IMR-90 (cell line): ENCODE data around the gene MALL.

Experiments
- BHLHE40 ChIP-seq: fragments of 150-350 bp; IDR thresholded peaks from 2 replicates; pipeline ENCODE4 v1.6.1; 2016; ENCODE audit warnings: mild to moderate bottlenecking, low read depth, low read length
- CEBPB ChIP-seq: IDR thresholded peaks from 2 replicates; pipeline ENCODE4 v1.6.1; 2012; ENCODE audit warnings: low read depth, low read length, improper control_type of control experiment
- CHD1 ChIP-seq: IDR thresholded peaks from 2 replicates; pipeline ENCODE4 v1.6.1; 2012; ENCODE audit warnings: low read depth, low read length, improper control_type of control experiment
- ELK1 ChIP-seq: fragments of 150-350 bp; IDR thresholded peaks from 2 replicates; pipeline ENCODE4 v1.6.1; 2016; ENCODE audit warnings: low read depth, mild to moderate bottlenecking, low read length, moderate library complexity, borderline replicate concordance
- FOS ChIP-seq: fragments of 150-350 bp; IDR thresholded peaks from 2 replicates; pipeline ENCODE4 v1.6.1; 2016; ENCODE audit warnings: low read depth, low read length
- MAZ ChIP-seq: IDR thresholded peaks from 2 replicates; pipeline ENCODE4 v1.6.1; 2012; ENCODE audit warnings: low read depth, mild to moderate bottlenecking, low read length, improper control_type of control experiment, moderate library complexity, borderline replicate concordance
- MXI1 ChIP-seq: IDR thresholded peaks from 2 replicates; pipeline ENCODE4 v1.6.1; 2012; ENCODE audit warnings: low read depth, mild to moderate bottlenecking, low read length, moderate library complexity, borderline replicate concordance
- POLR2A ChIP-seq: IDR thresholded peaks from 2 replicates; pipeline ENCODE4 v1.6.1; 2012; ENCODE audit warnings: mild to moderate bottlenecking, low read depth, low read length
- RAD21 ChIP-seq: IDR thresholded peaks from 2 replicates; pipeline ENCODE4 v1.6.1; 2012; ENCODE audit warnings: low read length, improper control_type of control experiment
- RFX5 ChIP-seq: IDR thresholded peaks from 2 replicates; pipeline ENCODE4 v1.8.0; 2012; ENCODE audit warnings: low read depth, mild to moderate bottlenecking, low read length, moderate library complexity
- USF2 ChIP-seq: fragments of 150-350 bp; IDR thresholded peaks from 2 replicates; pipeline ENCODE4 v1.6.1; 2017; ENCODE audit warnings: mild to moderate bottlenecking, antibody characterized with exemption, low read length, low read depth
- TF ChIP-seq, protein P1 (sequence below): conservative IDR thresholded peaks from 2 replicates; pipeline ENCODE4 v1.5.1; 2012; ENCODE audit warnings: mild to moderate bottlenecking, low read depth, low read length, improper control_type of control experiment

DNA sequence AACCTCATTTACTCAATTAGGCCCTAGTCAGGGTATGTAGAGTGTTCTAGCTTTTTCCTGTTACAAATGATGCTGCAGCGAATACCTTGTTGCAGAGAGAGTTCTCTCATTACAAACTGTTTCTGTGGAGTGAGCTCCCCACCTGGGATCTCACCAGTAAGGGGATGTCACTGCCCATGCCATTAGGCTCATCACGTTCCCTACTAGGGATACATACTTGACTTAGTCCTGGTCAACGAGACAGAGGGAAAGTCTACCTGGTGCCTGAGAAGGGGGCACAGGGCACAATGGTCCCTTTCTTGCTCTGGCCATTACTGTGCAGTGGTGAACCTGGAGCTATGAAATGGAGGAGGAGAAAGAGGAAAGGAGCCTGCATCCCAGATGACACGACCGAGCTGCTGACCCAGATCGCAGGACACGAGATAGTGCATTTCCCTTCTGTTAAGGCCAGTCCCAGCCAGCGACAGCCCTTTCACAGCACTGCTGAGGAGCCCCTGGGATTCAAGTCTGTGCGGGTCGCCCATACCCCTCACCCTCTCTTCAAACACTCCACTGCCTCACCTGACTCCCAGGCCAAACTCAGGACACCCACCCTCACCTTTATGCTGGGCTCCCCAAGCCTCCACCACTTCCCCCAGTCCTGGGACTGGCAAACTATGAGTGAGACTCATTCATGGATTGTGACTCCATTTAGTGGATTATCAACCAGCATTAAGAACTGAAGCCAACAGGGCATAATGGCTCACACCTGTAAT is 16.0 kb downstream of the MALL start:
- TF ChIP-seq RAD21: no peak
- no peak for TF ChIP-seq MXI1
- TF ChIP-seq POLR2A: no peak
- TF ChIP-seq MAZ: no peak
- TF ChIP-seq, protein P1, sequence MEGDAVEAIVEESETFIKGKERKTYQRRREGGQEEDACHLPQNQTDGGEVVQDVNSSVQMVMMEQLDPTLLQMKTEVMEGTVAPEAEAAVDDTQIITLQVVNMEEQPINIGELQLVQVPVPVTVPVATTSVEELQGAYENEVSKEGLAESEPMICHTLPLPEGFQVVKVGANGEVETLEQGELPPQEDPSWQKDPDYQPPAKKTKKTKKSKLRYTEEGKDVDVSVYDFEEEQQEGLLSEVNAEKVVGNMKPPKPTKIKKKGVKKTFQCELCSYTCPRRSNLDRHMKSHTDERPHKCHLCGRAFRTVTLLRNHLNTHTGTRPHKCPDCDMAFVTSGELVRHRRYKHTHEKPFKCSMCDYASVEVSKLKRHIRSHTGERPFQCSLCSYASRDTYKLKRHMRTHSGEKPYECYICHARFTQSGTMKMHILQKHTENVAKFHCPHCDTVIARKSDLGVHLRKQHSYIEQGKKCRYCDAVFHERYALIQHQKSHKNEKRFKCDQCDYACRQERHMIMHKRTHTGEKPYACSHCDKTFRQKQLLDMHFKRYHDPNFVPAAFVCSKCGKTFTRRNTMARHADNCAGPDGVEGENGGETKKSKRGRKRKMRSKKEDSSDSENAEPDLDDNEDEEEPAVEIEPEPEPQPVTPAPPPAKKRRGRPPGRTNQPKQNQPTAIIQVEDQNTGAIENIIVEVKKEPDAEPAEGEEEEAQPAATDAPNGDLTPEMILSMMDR: no peak
- TF ChIP-seq CEBPB: no peak
- no peak for TF ChIP-seq RFX5
- TF ChIP-seq CHD1: no peak
- no peak for TF ChIP-seq USF2
- no peak for TF ChIP-seq FOS
- TF ChIP-seq BHLHE40: no peak
- no peak for TF ChIP-seq ELK1
